GM20000 (cell line): ENCODE results near the gene SLC25A29.
"Not testable (repeated sequence)": the region's sequence is repeated elsewhere in the genome, so short reads cannot be mapped to it uniquely, and the experiment has no call there.

Experiments used
- DNase-seq: peaks from one replicate; pipeline ENCODE4 v3.0.0; 2012; ENCODE audit warnings: low spot score
- TF ChIP-seq, protein P1 (sequence below): IDR thresholded peaks from 2 replicates; pipeline ENCODE4 v1.5.1; 2012; ENCODE audit warnings: mild to moderate bottlenecking, control low read depth; ENCODE audit errors: extremely low read depth, missing control alignments

Gene SLC25A29

DNA sequence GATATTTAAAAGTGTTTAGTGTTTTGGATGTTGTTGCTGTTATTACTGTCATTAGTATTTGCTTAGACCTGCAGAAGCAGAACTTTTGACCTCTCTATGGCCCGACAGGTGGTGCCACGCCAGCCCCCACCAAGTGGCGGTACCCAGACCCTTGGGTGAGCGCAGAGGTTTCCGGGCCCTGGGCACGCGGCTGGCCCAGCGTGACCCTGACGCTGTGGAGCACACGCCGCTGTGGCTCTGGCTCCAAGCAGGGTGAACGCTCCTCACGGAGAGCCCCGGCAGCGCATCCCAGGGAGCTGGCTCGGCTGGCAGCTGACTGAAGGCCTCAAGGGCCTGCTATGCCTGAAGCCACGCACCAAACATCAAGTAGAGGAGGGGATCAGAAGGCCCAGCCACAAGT lies 39.5 kb upstream of the SLC25A29 start:
- TF ChIP-seq, protein P1, sequence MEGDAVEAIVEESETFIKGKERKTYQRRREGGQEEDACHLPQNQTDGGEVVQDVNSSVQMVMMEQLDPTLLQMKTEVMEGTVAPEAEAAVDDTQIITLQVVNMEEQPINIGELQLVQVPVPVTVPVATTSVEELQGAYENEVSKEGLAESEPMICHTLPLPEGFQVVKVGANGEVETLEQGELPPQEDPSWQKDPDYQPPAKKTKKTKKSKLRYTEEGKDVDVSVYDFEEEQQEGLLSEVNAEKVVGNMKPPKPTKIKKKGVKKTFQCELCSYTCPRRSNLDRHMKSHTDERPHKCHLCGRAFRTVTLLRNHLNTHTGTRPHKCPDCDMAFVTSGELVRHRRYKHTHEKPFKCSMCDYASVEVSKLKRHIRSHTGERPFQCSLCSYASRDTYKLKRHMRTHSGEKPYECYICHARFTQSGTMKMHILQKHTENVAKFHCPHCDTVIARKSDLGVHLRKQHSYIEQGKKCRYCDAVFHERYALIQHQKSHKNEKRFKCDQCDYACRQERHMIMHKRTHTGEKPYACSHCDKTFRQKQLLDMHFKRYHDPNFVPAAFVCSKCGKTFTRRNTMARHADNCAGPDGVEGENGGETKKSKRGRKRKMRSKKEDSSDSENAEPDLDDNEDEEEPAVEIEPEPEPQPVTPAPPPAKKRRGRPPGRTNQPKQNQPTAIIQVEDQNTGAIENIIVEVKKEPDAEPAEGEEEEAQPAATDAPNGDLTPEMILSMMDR: no peak
- no peak for DNase-seq

DNA sequence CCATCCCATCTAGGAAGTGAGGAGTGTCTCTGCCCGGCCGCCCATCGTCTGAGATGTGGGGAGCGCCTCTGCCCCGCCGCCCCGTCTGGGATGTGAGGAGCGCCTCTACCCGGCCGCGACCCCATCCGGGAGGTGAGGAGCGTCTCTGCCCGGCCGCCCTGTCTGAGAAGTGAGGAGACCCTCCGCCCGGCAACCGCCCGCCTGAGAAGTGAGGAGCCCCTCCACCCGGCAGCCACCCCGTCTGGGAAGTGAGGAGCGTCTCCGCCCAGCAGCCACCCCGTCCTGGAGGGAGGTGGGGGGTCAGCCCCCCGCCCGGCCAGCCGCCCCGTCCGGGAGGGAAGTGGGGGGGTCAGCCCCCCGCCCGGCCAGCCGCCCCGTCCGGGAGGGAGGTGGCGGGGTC lies 38.4 kb upstream of the SLC25A29 start:
- DNase-seq: not testable (repeated sequence)

DNA sequence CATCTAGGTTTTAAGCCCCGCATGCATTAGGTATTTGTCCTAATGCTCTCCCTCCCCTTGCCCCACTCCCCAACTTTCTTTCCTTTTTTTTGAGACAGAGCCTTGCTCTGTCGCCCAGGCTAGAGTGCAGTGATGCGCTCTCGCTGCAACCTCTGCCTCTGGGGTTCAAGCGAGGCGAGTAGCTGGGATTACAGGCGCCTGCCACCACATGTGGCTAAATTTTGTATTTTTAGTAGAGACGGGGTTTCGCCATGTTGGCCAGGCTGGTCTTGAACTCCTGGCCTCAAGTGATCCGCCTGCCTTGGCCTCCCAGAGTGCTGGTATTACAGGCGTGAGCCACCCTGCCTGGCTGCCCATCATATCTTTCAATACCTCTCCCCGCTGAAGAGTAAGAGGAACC lies 36.6 kb upstream of the SLC25A29 start:
- not testable (repeated sequence) for DNase-seq

DNA sequence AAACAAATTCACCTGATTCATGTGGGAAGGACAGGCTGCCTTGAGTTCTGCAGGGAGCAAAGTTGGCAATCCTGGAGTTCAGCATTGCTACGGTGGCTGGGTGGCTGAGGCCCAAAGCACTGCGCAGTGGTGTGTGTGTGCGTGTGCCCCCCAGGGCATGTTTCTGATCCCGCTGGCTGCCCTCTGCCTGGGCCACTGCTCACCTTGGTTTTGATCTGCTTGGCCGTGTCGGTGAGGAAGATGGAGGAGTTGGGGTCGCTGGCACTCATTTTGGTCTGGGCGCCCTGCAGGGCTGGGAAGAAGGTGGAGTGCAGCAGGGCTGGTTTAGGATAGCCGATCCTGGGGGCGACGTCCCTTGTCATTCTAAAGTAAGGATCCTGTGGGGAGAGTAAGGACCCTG lies 36.0 kb upstream of the SLC25A29 start:
- TF ChIP-seq, protein P1: no peak
- peak; percentile 10 for DNase-seq

DNA sequence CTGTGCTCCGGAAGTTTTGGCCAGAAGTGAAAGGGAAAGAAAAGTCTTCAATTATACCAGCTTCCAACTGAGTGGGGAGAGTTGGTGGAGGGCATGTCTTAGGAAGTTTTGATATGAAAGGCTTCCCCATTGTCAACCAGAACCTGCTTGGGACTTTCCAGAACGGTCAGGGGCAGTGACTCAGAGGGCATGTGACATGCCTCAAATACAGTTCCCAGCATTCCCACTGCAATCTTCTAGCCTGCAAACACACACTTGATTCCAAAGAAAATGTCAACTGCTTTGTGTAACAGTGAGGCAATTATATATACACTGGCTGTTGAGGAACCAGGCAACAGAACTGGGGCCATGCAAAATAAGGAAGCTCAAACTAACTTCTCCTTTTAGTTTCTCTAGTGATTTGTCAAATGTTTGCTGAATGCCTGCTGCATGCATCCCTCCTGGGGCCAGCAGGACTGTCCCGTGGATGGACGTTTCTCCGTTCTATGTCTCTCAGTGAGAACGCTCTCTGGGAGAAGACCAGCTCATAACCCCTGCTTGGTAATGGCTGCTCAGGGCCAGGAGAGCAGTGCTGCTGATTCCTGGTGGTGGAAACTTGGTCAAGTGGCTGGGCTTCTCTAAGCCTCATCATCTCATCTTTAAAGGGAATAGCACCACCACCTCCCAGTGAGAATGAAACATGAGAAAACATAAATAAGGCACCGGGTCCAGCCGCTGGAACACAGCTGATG lies 35.2 kb upstream of the SLC25A29 start:
- peak; percentile 81 for DNase-seq

DNA sequence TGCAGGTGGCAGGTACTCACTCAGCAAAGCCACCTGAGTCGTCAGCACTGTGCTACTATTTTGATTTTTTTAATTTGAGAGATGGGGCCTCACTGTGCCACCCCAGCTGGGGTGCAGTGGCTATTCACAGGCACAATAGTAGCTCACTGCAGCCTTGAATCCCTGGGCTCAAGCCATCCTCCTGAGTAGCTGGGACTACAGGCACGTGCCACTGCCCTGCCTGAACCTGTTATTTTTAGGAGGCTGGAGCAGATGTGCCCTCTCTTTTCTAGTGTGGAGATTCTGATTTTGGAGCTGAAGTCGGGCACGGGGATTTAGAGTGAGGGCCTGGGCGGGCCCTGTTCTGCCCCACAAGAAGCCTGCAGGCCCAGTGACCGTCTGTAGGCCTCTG lies 34.2 kb upstream of the SLC25A29 start:
- TF ChIP-seq, protein P1: no peak
- DNase-seq: no peak

More for the DNA sequence above, 35.2 kb upstream of the SLC25A29 start:
- TF ChIP-seq, protein P1: no peak

GRCh38 chr14:100339766-100340422 lies 33.6 kb upstream of the SLC25A29 start:
- DNase-seq: no peak
- TF ChIP-seq, protein P1: no peak

DNA sequence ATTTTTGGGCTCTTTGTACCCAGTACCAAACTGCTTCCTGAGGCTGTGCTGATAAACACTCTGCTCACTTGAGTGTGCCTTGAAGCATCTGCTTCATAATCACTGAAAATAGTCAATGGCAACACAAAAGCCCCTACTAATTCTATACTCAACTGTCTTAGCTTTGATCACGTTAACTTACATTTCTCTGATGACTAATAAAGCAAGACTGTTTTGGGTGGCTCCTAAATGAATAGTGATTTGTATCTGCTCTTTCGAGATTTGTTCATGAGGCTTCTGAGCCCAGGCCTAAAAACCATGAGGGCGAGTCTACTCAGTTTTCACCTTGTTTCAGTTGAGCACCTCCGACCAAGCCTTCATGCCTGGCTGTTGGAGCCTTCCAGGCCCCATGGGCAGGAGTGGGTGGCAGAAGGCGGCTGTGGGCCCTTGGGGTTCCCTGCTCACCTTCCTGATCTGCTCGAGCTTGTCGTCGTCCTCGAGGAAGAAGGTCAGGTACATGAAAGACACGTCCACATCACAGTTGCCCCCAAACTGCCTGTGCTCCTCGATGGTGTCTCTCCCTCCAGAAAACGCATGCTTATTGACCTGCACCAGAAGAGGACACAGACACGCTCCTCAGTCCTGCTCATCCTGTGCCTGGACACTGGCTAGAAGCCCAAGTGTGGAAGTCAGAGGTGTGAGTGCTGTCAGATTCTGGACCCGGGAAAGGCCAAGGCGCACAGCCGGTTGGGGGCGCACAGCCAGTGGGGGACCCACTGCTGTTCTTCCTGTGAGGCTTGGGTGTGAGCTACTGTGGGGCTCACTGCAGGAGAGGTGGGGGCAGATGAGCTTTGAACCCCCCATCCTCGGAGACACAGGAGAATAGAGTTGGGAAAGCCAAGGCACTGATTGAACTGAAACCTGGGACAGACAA lies 30.6 kb upstream of the SLC25A29 start:
- TF ChIP-seq, protein P1: no peak
- peak; percentile 59 for DNase-seq
